Measurements from ENCODE around the gene KRCC1. TPM values are rescaled to one million over a fixed set of nuclear protein-coding genes. Genes with fewer than 3 reads are reported as not detected.

The KRCC1 gene
- total and polyA plus RNA-seq, 2 experiments from 2014 or later: 10.3 to 12.5 TPM

DNA sequence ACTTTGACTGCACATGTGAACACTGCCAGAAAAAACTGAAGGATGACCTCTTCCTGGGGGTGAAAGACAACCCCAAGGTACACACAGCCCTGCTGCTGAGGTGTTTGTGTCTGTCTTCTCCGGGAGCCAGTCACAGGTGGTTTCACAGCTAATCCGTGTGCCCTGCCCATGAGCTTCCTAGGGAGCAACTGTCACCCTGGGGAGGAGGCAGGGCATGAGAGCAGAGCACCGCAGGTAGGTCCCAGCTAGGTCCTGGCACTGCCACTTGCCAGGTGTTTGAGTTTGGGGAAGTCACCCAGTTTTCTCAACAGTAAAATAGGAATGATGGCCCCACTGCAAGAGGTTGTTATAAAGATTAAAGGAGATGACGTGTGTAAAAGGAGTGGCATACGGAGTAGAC lies 41.1 kb upstream of the KRCC1 start:
- peaks cover 7% of the 10 kb centered on the region for H3K4me1 ChIP-seq (ENCODE audit: insufficient read depth)
- no peak overlapping the region for H2AFZ ChIP-seq
- DNase-seq (ENCODE audit: low spot score) (no peak), ATAC-seq (no peak)
- H3F3A ChIP-seq (replicated peaks; ENCODE audit: low read depth): no peaks in the 10 kb centered on the region
- no peaks in the 10 kb centered on the region for H4K20me1 ChIP-seq (replicated peaks; ENCODE audit: insufficient read depth)
- H3K27ac ChIP-seq (ENCODE audit: low read depth): no peak overlapping the region
- Mint-ChIP-seq H3K9me3 (no peaks in the 10 kb centered on the region), H3K4me1 (peaks cover 33% of the 10 kb centered on the region), H3K36me3 (ENCODE audit: low read depth) (no peaks in the 10 kb centered on the region), H3K4me3 (no peak overlapping the region), H3K27ac (no peak overlapping the region), H3K27me3 (ENCODE audit: insufficient read depth, low read depth, poor library complexity) (peaks cover 2% of the 10 kb centered on the region)
- no peak overlapping the region for H3K4me2 ChIP-seq
- H3K36me3 ChIP-seq (ENCODE audit: insufficient read depth): no peaks in the 10 kb centered on the region
- TF ChIP-seq STAT1 (IDR thresholded peaks at IDR 0.05; ENCODE audit: unreplicated experiment) (no peak), EZH2 (IDR thresholded peaks at IDR 0.05; ENCODE audit: low read depth, unreplicated experiment) (no peak), ZNF114 (CRISPR knock-in tag; IDR thresholded peaks at IDR 0.05) (no peak), JUNB (IDR thresholded peaks at IDR 0.05; ENCODE audit: unreplicated experiment) (no peak), EZH2phosphoT487 (IDR thresholded peaks at IDR 0.05; ENCODE audit: unreplicated experiment) (no peak), NANOG (IDR thresholded peaks at IDR 0.05; ENCODE audit: borderline replicate concordance) (no peak), POLR2AphosphoS5 (IDR thresholded peaks at IDR 0.05; ENCODE audit: low read depth) (no peak), ZNF331 (CRISPR knock-in tag; IDR thresholded peaks at IDR 0.05; ENCODE audit: low read depth) (no peak), CREB1 (CRISPR knock-in tag; IDR thresholded peaks at IDR 0.05; ENCODE audit: low read depth) (no peak)
- TF ChIP-seq, protein P1, sequence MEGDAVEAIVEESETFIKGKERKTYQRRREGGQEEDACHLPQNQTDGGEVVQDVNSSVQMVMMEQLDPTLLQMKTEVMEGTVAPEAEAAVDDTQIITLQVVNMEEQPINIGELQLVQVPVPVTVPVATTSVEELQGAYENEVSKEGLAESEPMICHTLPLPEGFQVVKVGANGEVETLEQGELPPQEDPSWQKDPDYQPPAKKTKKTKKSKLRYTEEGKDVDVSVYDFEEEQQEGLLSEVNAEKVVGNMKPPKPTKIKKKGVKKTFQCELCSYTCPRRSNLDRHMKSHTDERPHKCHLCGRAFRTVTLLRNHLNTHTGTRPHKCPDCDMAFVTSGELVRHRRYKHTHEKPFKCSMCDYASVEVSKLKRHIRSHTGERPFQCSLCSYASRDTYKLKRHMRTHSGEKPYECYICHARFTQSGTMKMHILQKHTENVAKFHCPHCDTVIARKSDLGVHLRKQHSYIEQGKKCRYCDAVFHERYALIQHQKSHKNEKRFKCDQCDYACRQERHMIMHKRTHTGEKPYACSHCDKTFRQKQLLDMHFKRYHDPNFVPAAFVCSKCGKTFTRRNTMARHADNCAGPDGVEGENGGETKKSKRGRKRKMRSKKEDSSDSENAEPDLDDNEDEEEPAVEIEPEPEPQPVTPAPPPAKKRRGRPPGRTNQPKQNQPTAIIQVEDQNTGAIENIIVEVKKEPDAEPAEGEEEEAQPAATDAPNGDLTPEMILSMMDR (conservative IDR thresholded peaks at IDR 0.05; ENCODE audit: low read depth in 2 of 2): no peak
- TF ChIP-seq, protein P2, sequence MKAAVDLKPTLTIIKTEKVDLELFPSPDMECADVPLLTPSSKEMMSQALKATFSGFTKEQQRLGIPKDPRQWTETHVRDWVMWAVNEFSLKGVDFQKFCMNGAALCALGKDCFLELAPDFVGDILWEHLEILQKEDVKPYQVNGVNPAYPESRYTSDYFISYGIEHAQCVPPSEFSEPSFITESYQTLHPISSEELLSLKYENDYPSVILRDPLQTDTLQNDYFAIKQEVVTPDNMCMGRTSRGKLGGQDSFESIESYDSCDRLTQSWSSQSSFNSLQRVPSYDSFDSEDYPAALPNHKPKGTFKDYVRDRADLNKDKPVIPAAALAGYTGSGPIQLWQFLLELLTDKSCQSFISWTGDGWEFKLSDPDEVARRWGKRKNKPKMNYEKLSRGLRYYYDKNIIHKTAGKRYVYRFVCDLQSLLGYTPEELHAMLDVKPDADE (IDR thresholded peaks at IDR 0.05): no peak
- TF ChIP-seq, protein P3, sequence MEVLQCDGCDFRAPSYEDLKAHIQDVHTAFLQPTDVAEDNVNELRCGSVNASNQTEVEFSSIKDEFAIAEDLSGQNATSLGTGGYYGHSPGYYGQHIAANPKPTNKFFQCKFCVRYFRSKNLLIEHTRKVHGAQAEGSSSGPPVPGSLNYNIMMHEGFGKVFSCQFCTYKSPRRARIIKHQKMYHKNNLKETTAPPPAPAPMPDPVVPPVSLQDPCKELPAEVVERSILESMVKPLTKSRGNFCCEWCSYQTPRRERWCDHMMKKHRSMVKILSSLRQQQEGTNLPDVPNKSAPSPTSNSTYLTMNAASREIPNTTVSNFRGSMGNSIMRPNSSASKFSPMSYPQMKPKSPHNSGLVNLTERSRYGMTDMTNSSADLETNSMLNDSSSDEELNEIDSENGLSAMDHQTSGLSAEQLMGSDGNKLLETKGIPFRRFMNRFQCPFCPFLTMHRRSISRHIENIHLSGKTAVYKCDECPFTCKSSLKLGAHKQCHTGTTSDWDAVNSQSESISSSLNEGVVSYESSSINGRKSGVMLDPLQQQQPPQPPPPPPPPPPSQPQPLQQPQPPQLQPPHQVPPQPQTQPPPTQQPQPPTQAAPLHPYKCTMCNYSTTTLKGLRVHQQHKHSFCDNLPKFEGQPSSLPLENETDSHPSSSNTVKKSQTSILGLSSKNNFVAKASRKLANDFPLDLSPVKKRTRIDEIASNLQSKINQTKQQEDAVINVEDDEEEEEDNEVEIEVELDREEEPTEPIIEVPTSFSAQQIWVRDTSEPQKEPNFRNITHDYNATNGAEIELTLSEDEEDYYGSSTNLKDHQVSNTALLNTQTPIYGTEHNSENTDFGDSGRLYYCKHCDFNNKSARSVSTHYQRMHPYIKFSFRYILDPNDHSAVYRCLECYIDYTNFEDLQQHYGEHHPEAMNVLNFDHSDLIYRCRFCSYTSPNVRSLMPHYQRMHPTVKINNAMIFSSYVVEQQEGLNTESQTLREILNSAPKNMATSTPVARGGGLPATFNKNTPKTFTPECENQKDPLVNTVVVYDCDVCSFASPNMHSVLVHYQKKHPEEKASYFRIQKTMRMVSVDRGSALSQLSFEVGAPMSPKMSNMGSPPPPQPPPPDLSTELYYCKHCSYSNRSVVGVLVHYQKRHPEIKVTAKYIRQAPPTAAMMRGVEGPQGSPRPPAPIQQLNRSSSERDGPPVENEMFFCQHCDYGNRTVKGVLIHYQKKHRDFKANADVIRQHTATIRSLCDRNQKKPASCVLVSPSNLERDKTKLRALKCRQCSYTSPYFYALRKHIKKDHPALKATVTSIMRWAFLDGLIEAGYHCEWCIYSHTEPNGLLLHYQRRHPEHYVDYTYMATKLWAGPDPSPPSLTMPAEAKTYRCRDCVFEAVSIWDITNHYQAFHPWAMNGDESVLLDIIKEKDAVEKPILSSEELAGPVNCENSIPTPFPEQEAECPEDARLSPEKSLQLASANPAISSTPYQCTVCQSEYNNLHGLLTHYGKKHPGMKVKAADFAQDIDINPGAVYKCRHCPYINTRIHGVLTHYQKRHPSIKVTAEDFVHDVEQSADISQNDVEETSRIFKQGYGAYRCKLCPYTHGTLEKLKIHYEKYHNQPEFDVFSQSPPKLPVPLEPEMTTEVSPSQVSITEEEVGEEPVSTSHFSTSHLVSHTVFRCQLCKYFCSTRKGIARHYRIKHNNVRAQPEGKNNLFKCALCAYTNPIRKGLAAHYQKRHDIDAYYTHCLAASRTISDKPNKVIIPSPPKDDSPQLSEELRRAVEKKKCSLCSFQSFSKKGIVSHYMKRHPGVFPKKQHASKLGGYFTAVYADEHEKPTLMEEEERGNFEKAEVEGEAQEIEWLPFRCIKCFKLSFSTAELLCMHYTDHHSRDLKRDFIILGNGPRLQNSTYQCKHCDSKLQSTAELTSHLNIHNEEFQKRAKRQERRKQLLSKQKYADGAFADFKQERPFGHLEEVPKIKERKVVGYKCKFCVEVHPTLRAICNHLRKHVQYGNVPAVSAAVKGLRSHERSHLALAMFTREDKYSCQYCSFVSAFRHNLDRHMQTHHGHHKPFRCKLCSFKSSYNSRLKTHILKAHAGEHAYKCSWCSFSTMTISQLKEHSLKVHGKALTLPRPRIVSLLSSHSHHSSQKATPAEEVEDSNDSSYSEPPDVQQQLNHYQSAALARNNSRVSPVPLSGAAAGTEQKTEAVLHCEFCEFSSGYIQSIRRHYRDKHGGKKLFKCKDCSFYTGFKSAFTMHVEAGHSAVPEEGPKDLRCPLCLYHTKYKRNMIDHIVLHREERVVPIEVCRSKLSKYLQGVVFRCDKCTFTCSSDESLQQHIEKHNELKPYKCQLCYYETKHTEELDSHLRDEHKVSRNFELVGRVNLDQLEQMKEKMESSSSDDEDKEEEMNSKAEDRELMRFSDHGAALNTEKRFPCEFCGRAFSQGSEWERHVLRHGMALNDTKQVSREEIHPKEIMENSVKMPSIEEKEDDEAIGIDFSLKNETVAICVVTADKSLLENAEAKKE (CRISPR knock-in tag; IDR thresholded peaks at IDR 0.05): no peak
- TF ChIP-seq, protein P4, sequence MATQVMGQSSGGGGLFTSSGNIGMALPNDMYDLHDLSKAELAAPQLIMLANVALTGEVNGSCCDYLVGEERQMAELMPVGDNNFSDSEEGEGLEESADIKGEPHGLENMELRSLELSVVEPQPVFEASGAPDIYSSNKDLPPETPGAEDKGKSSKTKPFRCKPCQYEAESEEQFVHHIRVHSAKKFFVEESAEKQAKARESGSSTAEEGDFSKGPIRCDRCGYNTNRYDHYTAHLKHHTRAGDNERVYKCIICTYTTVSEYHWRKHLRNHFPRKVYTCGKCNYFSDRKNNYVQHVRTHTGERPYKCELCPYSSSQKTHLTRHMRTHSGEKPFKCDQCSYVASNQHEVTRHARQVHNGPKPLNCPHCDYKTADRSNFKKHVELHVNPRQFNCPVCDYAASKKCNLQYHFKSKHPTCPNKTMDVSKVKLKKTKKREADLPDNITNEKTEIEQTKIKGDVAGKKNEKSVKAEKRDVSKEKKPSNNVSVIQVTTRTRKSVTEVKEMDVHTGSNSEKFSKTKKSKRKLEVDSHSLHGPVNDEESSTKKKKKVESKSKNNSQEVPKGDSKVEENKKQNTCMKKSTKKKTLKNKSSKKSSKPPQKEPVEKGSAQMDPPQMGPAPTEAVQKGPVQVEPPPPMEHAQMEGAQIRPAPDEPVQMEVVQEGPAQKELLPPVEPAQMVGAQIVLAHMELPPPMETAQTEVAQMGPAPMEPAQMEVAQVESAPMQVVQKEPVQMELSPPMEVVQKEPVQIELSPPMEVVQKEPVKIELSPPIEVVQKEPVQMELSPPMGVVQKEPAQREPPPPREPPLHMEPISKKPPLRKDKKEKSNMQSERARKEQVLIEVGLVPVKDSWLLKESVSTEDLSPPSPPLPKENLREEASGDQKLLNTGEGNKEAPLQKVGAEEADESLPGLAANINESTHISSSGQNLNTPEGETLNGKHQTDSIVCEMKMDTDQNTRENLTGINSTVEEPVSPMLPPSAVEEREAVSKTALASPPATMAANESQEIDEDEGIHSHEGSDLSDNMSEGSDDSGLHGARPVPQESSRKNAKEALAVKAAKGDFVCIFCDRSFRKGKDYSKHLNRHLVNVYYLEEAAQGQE (IDR thresholded peaks at IDR 0.05; ENCODE audit: unreplicated experiment): no peak
- H3K27me3 ChIP-seq (ENCODE audit: insufficient read depth): no peaks in the 10 kb centered on the region
- no peaks in the 10 kb centered on the region for H3K79me2 ChIP-seq (replicated peaks; ENCODE audit: insufficient read depth)
- no peak overlapping the region for H3K4me3 ChIP-seq
- no peaks in the 10 kb centered on the region for H3K9me2 ChIP-seq (ENCODE audit: insufficient read depth)

All from GM23338 (cell line).